SK-N-SH (cell line): ENCODE results near the gene OTOA.
"Not testable (repeated sequence)": the region's sequence is repeated elsewhere in the genome, so short reads cannot be mapped to it uniquely, and the experiment has no call there.

Experiments
- CTCF ChIP-seq: fragments of 200-600 bp; sonication (generic); IDR thresholded peaks from 2 replicates; pipeline ENCODE4 v1.6.1; 2017; ENCODE audit warnings: antibody characterized with exemption, mild to moderate bottlenecking, moderate library complexity
- EP300 ChIP-seq, 2 experiments: IDR thresholded peaks; 2 replicates each; pipeline versions ENCODE4 v1.4.0 to v1.6.1; 2012; ENCODE audit warnings: borderline replicate concordance in 1 of 2, low read depth in 1 of 2, low read length in 1 of 2
- FOXM1 ChIP-seq: IDR thresholded peaks from 2 replicates; pipeline ENCODE4 v1.4.0; 2012; ENCODE audit warnings: low read depth, mild to moderate bottlenecking
- GABPA ChIP-seq: IDR thresholded peaks from 2 replicates; pipeline ENCODE4 v1.4.0; 2012; ENCODE audit warnings: low read depth, mild to moderate bottlenecking
- MAX ChIP-seq: IDR thresholded peaks from 2 replicates; pipeline ENCODE4 v1.4.0; 2012; ENCODE audit warnings: low read depth
- MEF2A ChIP-seq: IDR thresholded peaks from 2 replicates; pipeline ENCODE4 v1.4.0; 2012; ENCODE audit warnings: low read depth, borderline replicate concordance
- POLR2AphosphoS5 ChIP-seq: IDR thresholded peaks from 2 replicates; pipeline ENCODE4 v1.6.1; 2012; ENCODE audit warnings: low read depth, low read length
- RAD21 ChIP-seq: IDR thresholded peaks from 2 replicates; pipeline ENCODE4 v1.6.1; 2012; ENCODE audit warnings: mild to moderate bottlenecking, low read length
- REST ChIP-seq: IDR thresholded peaks from 2 replicates; pipeline ENCODE4 v1.6.1; 2012; ENCODE audit warnings: mild to moderate bottlenecking, low read depth, low read length, moderate library complexity
- RFX5 ChIP-seq: IDR thresholded peaks from 2 replicates; pipeline ENCODE4 v1.6.1; 2012; ENCODE audit warnings: mild to moderate bottlenecking, improper control_type of control experiment, low read length
- RXRA ChIP-seq: IDR thresholded peaks from 2 replicates; pipeline ENCODE4 v1.4.0; 2012; ENCODE audit warnings: low read depth, mild to moderate bottlenecking, borderline replicate concordance
- SIN3A ChIP-seq: IDR thresholded peaks from 2 replicates; pipeline ENCODE4 v1.6.1; 2012; ENCODE audit warnings: low read depth, mild to moderate bottlenecking, low read length, moderate library complexity, borderline replicate concordance
- SMC3 ChIP-seq: IDR thresholded peaks from 2 replicates; pipeline ENCODE4 v1.6.1; 2012; ENCODE audit warnings: low read depth, low read length, improper control_type of control experiment
- TAF1 ChIP-seq: IDR thresholded peaks from 2 replicates; pipeline ENCODE4 v1.6.1; 2012; ENCODE audit warnings: low read depth, mild to moderate bottlenecking, low read length, moderate library complexity, borderline replicate concordance

GRCh38 chr16:21629616-21630539 is 33.9 kb upstream of the OTOA start:
- TF ChIP-seq EP300 (IDR thresholded peaks at IDR 0.05; ENCODE audit: borderline replicate concordance in 1 of 2, low read depth in 1 of 2, low read length in 1 of 2); TAF1; CTCF; POLR2AphosphoS5; RAD21; RFX5; RXRA; REST; MAX; SIN3A; FOXM1; MEF2A; SMC3; GABPA: not testable (repeated sequence)
